Thymus (tissue), 11 donors: ENCODE results near the gene CCDC3. TPM values are rescaled to one million over a fixed set of nuclear protein-coding genes. Genes with fewer than 3 reads are reported as not detected.

Experiments used
- DNase-seq, 9 donors: peaks; one replicate each; pipeline ENCODE4 v3.0.0-alpha.2; 2013; ENCODE audit warnings: low spot score in 9 of 9, low read depth in 6 of 9, missing footprints in 1 of 9
- H3K27ac ChIP-seq, 2 donors: one replicate each; pipeline ENCODE4 v1.5.1; 2013; ENCODE audit warnings: control low read depth in 1 of 2, low read depth in 1 of 2, low read length in 1 of 2, mild to moderate bottlenecking in 1 of 2, moderate library complexity in 1 of 2
- H3K27me3 ChIP-seq, 2 donors: one replicate each; pipeline ENCODE4 v1.5.1; 2013; ENCODE audit warnings: low read length in 1 of 2; ENCODE audit not compliant: control insufficient read depth in 2 of 2, insufficient read depth in 1 of 2
- H3K36me3 ChIP-seq, 2 donors: one replicate each; pipeline ENCODE4 v1.5.1; 2013; ENCODE audit warnings: low read length in 1 of 2, mild to moderate bottlenecking in 1 of 2, moderate library complexity in 1 of 2; ENCODE audit not compliant: control insufficient read depth in 2 of 2, insufficient read depth in 2 of 2
- H3K4me1 ChIP-seq, 2 donors: one replicate each; pipeline ENCODE4 v1.5.1; 2013; ENCODE audit warnings: low read length in 2 of 2; ENCODE audit not compliant: control insufficient read depth in 2 of 2, insufficient read depth in 2 of 2
- H3K4me3 ChIP-seq, 2 donors: one replicate each; pipeline ENCODE4 v1.5.1; 2013; ENCODE audit warnings: low read length in 2 of 2, control low read depth in 1 of 2, mild to moderate bottlenecking in 1 of 2
- H3K9me3 ChIP-seq, 2 donors: one replicate each; pipeline ENCODE4 v1.5.1; 2013; ENCODE audit warnings: low read length in 1 of 2, mild to moderate bottlenecking in 1 of 2; ENCODE audit not compliant: control insufficient read depth in 2 of 2, insufficient read depth in 1 of 2
- WGBS: extraction: QIAGEN DNeasy Blood & Tissue Kit; methylation state at CpG from one replicate; pipeline ENCODE4 v1.1.7; 2013; 5-methylcytosine and 5-hydroxymethylcytosine counted together
- polyA plus RNA-seq: library from polyadenylated mRNA; stranded (reverse); fragments of 200-250 nt; gene quantifications from one replicate; pipeline ENCODE4 v1.2.3, GENCODE V29; 2013
- total RNA-seq: library from RNA; stranded (reverse); fragments of 120-200 nt; gene quantifications from one replicate; pipeline ENCODE4 v1.2.4, GENCODE V29; 2013
- donor health status: healthy.

The CCDC3 gene
- total and polyA plus RNA-seq, 2 donors = 17.3 to 52.4 TPM

DNA sequence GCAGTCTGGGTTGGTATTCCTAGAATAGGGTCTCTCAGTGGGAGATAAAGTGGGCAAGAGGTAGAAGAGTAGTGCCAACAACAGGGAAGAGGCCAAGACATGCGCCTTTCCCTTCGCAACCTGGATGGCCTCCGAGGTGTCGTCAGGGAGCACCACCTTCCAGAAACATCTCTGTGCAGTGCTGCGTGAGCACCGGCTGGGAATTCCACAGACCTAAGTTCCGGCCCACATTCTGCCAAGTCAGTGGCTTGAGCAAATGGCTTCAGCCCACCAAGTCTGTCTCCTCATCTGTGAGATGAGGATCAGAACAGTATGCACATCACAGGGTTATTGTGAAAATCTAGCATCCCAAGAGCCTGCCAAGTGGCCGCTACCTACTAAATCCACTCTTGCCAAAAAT lies 40.6 kb downstream of the CCDC3 start:
- Histone ChIP-seq H3K27me3 (no peaks in the 10 kb centered on the region), H3K9me3 (no peaks in the 10 kb centered on the region), H3K4me1 (peaks cover 0 to 11% of the 10 kb centered on the region in 2 donors), H3K4me3 (no peak overlapping the region), H3K27ac (peak overlapping the region in 1 of 2 donors; percentile 54), H3K36me3 (no peaks in the 10 kb centered on the region)
- DNase-seq = no peak
- WGBS = 97% methylated on average over 8 of the region's 8 CpGs

- no peak overlapping the region for H3K4me3 ChIP-seq
- no peaks in the 10 kb centered on the region for H3K27me3 ChIP-seq
- peak overlapping the region; percentile 54 to 57 for H3K27ac ChIP-seq
- no peaks in the 10 kb centered on the region for H3K9me3 ChIP-seq
- no peaks in the 10 kb centered on the region for H3K36me3 ChIP-seq
- no peak for DNase-seq
- 84% methylated on average over 15 of the region's 15 CpGs for WGBS
- H3K4me1 ChIP-seq = peaks cover 0 to 11% of the 10 kb centered on the region in 2 donors
Measured at GRCh38 chr10:12960334-12960898, 41.1 kb downstream of the CCDC3 start.

GRCh38 chr10:12958546-12959110 lies 42.9 kb downstream of the CCDC3 start:
- Histone ChIP-seq H3K4me3 (no peak overlapping the region), H3K27me3 (no peaks in the 10 kb centered on the region), H3K27ac (no peak overlapping the region), H3K9me3 (peaks cover 0 to 4% of the 10 kb centered on the region in 2 donors), H3K36me3 (no peaks in the 10 kb centered on the region), H3K4me1 (peaks cover 0 to 11% of the 10 kb centered on the region in 2 donors)
- WGBS = 97% methylated on average over 5 of the region's 5 CpGs
- DNase-seq = no peak

GRCh38 chr10:12957081-12957480 lies 44.4 kb downstream of the CCDC3 start:
- no peaks in the 10 kb centered on the region for H3K27me3 ChIP-seq
- peaks cover 0 to 11% of the 10 kb centered on the region in 2 donors for H3K4me1 ChIP-seq
- no peak for DNase-seq
- WGBS = 92% methylated on average over 8 of the region's 8 CpGs
- peaks cover 0 to 11% of the 10 kb centered on the region in 2 donors for H3K9me3 ChIP-seq
- H3K4me3 ChIP-seq = no peak overlapping the region
- H3K36me3 ChIP-seq = no peaks in the 10 kb centered on the region
- no peak overlapping the region for H3K27ac ChIP-seq

DNA sequence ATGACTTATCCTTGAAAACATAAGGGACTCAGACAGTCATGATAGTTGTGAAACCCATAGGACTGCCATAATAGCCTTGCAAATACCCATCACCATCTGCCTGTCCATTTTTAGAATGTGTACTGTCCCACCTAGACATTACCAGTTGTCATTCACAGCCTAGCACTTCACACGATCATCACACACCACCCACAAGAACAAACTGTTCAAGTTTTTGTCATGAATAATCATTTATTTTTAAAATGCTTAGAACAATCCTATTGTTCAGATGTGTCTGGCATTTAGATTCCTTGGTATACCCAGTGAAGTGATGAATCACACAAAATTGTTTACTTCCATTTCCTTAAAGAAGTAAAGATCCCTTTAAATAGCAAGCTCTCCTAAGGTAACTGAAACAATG lies 46.6 kb downstream of the CCDC3 start:
- Histone ChIP-seq H3K27me3 (no peaks in the 10 kb centered on the region), H3K9me3 (peaks cover 0 to 11% of the 10 kb centered on the region in 2 donors), H3K4me3 (no peak overlapping the region), H3K27ac (no peak overlapping the region), H3K36me3 (no peaks in the 10 kb centered on the region), H3K4me1 (peaks cover 0 to 12% of the 10 kb centered on the region in 2 donors)
- DNase-seq = no peak
- 0% methylated on average over 1 of the region's 1 CpG for WGBS

GRCh38 chr10:12950583-12951128 lies 50.9 kb downstream of the CCDC3 start:
- Histone ChIP-seq H3K4me1 (peaks cover 0 to 8% of the 10 kb centered on the region in 2 donors), H3K4me3 (no peak overlapping the region), H3K9me3 (peaks cover 0 to 11% of the 10 kb centered on the region in 2 donors), H3K36me3 (no peaks in the 10 kb centered on the region), H3K27me3 (no peaks in the 10 kb centered on the region), H3K27ac (peak overlapping the region in 1 of 2 donors; percentile 76)
- no peak for DNase-seq
- 96% methylated on average over 5 of the region's 5 CpGs for WGBS

DNA sequence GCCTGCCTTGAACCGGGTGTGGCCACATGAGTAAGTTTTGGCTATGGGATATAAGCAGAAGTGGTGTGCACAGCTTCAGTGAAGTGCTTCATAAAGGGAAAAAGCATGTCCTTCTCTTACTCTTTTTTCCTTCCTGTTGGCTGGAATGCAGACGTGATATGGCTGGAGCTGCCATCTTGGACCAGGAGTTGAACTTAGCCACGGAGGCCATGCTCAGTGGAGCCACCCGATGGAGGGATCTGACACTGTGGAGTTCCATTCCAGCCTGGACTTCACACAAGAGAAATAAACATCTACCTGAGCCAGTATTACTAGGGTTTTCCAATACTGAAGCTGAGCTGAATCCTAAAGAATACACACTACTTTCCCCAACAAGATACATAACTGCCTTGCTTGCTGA lies 52.3 kb downstream of the CCDC3 start:
- Histone ChIP-seq H3K4me3 (no peak overlapping the region), H3K4me1 (peaks cover 0 to 8% of the 10 kb centered on the region in 2 donors), H3K36me3 (no peaks in the 10 kb centered on the region), H3K27ac (no peak overlapping the region), H3K9me3 (peaks cover 0 to 8% of the 10 kb centered on the region in 2 donors), H3K27me3 (no peaks in the 10 kb centered on the region)
- 91% methylated on average over 4 of the region's 4 CpGs for WGBS
- DNase-seq = no peak

GRCh38 chr10:12947741-12948140 lies 53.8 kb downstream of the CCDC3 start:
- no peaks in the 10 kb centered on the region for H3K27me3 ChIP-seq
- no peak for DNase-seq
- 99% methylated on average over 3 of the region's 3 CpGs for WGBS

GRCh38 chr10:12946372-12946771 lies 55.1 kb downstream of the CCDC3 start:
- Histone ChIP-seq H3K4me1 (peaks cover 0 to 8% of the 10 kb centered on the region in 2 donors), H3K4me3 (no peak overlapping the region)
- 96% methylated on average over 3 of the region's 3 CpGs for WGBS

More at GRCh38 chr10:12947741-12948140, 53.8 kb downstream of the CCDC3 start:
- no peak overlapping the region for H3K4me3 ChIP-seq
- peaks cover 0 to 3% of the 10 kb centered on the region in 2 donors for H3K9me3 ChIP-seq
- H3K27ac ChIP-seq = no peak overlapping the region
- peaks cover 0 to 8% of the 10 kb centered on the region in 2 donors for H3K4me1 ChIP-seq
- H3K36me3 ChIP-seq = no peaks in the 10 kb centered on the region

More at GRCh38 chr10:12946372-12946771, 55.1 kb downstream of the CCDC3 start:
- no peaks in the 10 kb centered on the region for H3K27me3 ChIP-seq
- H3K36me3 ChIP-seq = no peaks in the 10 kb centered on the region
- no peak overlapping the region for H3K27ac ChIP-seq
- no peaks in the 10 kb centered on the region for H3K9me3 ChIP-seq
- no peak for DNase-seq
